Glomerular visceral epithelial cell (primary cell): Measurements from ENCODE around the gene RIN2.
"Not testable (repeated sequence)": the region's sequence is repeated elsewhere in the genome, so short reads cannot be mapped to it uniquely, and the experiment has no call there.

ENCODE experiments used
- DNase-seq: peaks from one replicate; pipeline ENCODE4 v3.0.0-alpha.2; 2016; ENCODE audit errors: extremely low spot score

RIN2 gene

DNA sequence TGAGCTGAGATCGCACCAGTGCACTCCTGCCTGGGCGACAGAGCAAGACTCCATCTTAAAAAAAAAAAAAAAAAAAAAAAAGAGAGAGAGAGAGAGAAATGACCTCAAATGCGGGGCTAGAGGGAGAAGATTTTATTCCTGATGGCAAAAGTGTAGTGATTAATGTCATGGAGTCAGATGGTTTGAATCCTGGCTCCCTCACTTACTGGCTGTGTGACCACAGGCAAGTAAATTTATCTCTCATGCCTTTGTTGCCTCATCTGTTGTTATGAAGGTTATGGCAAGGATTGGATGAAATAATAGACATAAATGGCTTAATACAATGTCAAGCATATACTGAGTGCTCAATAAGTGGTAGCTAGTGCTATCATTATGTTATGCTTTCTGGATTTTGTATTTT is 29.3 kb downstream of the RIN2 start:
- DNase-seq: no peak

DNA sequence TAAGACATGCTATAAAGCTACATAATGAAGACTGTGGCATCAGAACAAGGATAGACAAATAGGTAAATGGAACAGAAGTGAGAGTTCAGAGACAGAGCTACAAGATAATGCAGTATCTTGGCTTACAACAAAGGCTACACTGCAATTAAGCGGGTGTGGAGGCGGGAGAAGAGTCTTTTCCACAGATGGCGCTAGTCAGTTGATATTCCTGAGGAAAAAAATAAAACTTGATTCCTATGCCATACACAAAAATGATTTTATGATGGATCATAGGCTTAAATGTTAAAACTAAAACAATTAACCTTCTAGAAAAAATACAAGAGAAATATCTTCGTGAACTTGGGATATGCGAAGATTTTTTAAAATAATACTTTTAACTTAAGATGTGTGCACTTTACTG is 31.0 kb downstream of the RIN2 start:
- DNase-seq: no peak

DNA sequence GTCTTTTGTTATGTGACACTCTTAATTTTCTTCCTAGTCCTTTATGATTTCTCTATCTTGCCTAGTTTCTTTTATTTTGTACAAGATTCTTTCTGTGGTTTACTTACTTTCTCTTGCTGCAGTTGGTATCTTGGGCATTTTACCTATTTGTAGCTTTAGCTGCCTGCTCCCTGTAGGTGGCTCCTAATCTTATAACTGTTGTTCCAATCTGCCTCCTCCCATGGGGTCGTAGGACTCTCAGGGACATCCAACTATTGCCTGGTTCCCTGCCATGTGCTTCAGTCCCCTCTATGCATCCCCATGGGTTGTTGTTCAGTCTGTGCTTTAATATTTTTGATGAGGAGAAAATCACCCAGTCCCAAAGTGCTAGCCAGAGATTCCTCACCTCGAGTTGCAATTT is 31.4 kb downstream of the RIN2 start:
- no peak for DNase-seq

DNA sequence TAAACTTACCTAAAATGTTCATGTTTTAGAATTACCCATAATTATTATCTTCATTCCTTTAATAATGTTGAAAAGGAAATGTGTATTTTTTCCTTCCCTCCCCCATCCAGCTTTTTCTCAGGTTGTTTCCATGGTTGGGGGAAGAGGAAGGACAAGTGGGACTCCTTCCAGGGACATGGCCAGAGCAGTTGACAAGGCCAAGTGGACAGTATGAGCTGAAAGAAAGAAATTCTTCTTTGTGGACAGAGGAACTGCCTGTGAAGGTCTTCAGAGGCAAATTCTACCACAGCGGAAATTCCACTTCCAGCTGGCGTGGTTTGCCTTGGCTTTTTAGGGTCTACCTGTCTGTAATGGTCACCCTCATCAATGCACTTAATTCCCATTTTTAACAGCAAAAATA is 33.8 kb downstream of the RIN2 start:
- DNase-seq: no peak

DNA sequence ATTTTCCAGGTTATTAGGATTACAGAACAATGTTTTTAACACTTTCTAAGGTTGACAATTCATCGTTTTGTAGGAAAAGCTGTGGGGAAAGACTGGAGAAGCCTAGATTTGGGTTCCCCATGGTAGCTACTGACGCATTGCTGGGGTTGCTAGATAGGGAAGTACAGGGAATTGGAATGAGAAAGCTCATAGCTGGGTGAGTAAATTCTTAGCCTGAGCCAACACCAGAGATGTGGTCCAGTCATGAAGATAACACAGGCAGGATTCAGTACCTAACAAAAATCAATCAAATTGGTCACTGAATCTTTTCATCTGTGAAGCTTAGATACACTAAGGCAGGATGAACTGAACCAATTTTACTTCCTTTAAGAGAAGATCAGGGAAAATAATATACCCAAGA is 35.7 kb downstream of the RIN2 start:
- no peak for DNase-seq

DNA sequence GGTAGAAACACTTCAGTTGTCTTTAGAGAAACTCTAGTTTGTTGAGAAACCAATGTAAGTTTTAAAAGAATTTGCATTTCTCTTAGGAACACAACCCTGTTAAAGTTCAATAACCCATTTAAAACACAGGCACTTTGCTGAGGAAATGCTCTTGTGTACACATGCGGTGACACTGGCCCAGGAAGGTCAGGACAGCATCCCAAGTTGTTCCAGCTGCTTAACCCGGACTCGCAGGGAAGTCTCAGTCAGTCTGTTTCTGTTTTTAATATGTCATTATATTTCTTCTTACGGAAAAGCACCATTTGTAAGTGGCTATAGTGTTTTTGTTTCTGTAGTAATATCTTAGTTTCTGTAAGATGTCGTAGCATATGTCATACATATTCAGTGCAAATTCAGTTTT is 36.9 kb downstream of the RIN2 start:
- DNase-seq: no peak

DNA sequence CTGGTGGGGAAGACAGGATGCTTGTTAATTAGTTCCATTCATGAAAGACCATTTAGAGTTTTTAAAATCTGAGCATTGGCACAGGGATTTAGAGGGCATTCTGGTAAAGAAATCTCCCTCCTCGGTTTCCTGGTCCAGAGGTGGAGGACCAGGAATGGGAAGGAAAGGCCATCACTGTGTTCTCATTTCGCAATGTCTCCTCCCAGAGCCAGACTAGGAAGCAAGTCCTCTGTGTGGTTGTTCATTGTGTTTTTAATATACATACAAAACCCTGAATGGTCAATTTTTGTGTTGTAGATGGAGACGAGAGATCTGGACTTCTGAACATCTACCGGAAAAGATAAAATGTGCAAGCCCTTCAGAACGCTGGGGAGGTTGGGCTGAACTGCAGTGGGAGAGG is 41.3 kb downstream of the RIN2 start:
- no peak for DNase-seq

DNA sequence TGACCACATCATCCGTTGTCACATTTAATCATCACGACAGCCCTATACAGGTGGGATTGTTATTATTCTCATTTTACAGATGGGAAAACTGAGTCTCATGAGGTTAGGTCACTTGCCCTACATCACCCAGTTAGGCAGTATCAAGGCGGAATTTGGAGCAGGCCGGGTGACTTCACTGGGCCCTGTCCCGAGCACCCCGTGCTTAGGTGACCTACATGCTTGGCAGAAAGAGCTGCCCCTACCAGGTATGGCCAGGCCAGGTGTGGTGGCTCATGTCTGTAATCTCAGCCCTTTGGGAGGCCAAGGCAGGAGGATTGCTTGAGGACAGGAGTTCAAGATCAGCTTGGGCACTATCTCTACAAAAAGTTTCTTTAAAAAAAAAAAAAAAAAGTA is 44.0 kb downstream of the RIN2 start:
- DNase-seq: no peak

DNA sequence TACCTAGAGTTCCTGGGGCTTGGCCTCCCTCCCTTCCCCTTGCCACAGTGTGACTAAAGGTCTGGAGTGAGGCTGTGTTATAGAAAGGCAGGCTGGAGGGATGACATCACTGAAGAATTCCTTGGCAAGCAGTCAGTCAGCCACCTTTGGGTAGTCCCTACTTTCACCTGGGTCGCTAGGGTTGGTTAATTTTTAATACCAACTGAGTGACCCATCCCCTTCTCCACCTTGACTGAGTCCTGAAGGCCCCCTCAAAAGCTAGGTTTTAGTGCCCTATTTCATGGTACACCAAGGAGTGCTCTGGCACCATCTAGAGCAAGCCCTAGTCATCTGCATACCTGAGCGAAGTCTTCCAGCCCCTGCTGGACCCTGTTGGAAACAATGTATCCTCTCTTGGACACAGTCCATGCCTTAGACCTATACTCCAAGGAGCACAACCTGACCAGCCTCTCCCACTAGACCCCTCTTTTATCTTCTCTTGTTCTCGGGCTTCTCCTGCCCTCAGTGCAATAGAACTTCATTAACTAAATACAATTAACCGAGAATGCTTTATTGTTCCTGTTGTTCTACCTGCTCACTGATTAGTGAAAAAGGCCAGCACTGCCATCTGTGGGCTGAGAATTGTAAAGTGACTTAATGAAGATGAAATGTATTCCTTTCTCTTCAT is 44.6 kb downstream of the RIN2 start:
- DNase-seq: peak; percentile 93

DNA sequence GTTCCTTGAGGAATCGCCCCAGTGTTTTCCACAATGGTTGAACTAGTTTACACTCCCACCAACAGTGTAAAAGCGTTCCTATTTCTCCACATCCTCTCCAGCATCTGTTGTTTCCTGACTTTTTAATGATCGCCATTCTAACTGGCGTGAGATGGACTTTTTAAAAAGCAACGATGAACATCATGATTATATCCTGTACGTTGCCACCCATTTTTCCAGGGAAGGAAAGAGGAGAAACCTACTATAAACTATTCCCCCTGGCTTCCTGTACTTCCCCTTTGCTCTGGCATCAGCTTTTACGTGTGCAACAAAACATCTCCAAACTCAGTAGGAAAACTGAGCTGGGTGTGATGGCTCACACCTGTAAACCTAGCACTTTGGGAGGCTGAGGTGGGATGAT is 48.2 kb downstream of the RIN2 start:
- DNase-seq: not testable (repeated sequence)

DNA sequence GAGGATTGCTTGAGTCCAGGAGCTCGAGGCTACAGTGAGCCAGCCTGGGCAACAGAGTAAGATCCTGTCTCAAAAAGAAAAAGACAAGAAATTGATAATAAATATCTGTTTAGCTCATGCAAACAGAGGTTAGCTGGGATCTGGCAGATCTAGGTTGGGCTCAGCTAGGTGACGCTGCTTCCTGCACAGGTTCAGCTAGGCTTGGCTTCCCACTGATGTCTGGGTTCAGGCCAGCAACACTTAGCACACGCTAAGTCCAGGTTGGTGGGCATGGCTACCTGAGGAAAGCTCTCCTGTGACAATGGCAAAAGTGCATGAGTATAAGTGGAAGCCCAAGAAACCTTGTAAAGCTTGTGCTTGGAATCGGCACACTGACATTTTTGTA is 48.7 kb downstream of the RIN2 start:
- DNase-seq: no peak

DNA sequence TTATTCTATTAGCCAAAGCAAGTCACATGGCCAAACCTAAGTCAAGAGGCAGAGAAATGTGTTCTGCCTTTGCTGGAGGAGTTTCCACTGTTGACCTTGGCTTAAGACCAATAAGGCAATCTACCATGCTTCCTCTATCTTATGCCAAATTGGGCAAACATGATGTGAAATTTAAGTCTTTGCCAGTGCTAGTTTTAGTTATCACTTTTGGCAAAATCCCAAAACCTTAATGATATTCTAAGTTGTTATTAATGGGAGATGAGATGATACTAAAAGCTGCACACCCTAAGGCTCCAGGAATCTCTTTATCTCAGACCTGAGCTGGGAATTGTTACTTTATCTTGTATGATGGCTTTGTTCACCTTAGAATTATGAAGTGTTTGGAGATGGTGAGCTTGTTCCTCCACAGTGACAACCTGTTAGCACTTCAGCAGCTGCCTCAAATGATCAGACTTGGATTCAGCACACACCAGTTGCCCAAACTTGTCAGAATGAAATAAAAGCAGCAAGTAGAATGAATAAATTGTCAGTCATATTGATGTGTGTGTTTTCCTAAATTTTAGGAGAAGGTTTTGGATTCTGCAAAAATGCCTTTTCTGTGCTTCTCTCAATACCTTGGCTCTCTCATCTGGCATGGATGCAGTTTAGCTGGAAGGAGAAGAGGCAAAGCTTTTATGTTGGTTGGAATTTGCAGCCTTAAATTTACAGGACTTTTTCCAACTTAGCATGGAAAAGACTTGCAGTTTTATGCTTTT is 49.3 kb downstream of the RIN2 start:
- DNase-seq: peak; percentile 85
